ENCODE results near the gene PDRG1.

DNA sequence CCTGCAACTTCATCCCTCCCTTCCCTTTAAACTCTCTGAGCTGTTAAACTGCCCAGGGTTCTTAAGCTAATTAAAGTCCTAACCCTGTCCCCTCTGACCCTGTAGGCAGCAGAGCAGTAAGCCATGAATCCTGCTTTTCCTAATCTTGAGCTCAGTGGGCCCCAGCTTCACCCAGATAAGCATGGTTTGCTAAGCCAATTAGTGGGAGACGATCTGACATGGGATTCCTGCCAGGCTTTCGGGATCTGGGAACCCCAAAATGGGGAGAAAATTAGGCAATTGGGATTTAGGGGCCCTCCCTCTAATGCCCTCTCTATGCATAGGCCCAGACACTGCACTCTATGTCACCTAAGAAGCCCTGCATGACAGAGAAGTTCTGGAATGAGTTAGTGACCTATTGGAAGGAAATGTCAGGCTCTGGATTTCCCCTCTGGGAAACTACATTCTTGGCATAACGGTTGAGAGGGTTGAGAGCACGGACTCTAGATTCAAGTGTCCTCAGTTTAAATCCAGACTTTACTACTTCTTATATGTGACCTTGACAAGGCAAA lies 20.7 kb upstream of the PDRG1 start:
- no peak for TF ChIP-seq CTCF (conservative IDR thresholded peaks at IDR 0.05; ENCODE audit: low read depth, low read length)
- no peak for TF ChIP-seq EZH2 (IDR thresholded peaks at IDR 0.05; ENCODE audit: borderline replicate concordance, low read depth, low read length, poor library complexity, severe bottlenecking)

Measured in A673 (cell line).